Measurements from ENCODE around the gene IFT43.
A peak's percentile ranks its signal among the peaks of the same experiment; 100 is the strongest.

The IFT43 gene

GRCh38 chr14:76081642-76082041, 96.1 kb downstream of the IFT43 start:
- DNase-seq (ENCODE audit: low read depth): no peak

- DNase-seq (ENCODE audit: low read depth): no peak
Measured at GRCh38 chr14:76083796-76084765, 98.5 kb downstream of the IFT43 start.

- DNase-seq (ENCODE audit: low read depth): no peak
Measured at GRCh38 chr14:76085358-76085757, 99.8 kb downstream of the IFT43 start.

- no peak for DNase-seq (ENCODE audit: low read depth)
Measured at GRCh38 chr14:76086636-76087035, 101.1 kb downstream of the IFT43 start.

GRCh38 chr14:76088326-76088725, 102.8 kb downstream of the IFT43 start:
- DNase-seq (ENCODE audit: low read depth): no peak

- no peak for DNase-seq (ENCODE audit: low read depth)
Measured at GRCh38 chr14:76088771-76089571, 103.4 kb downstream of the IFT43 start.

- no peak for DNase-seq (ENCODE audit: low read depth)
Measured at GRCh38 chr14:76089575-76089974, 104.0 kb downstream of the IFT43 start.

GRCh38 chr14:76090616-76091391, 105.2 kb downstream of the IFT43 start:
- DNase-seq (ENCODE audit: low read depth): peak; percentile 6

GRCh38 chr14:76093077-76093476, 107.5 kb downstream of the IFT43 start:
- no peak for DNase-seq (ENCODE audit: low read depth)

GRCh38 chr14:76096257-76096656, 110.7 kb downstream of the IFT43 start:
- no peak for DNase-seq (ENCODE audit: low read depth)

- no peak for DNase-seq (ENCODE audit: low read depth)
Measured at GRCh38 chr14:76097547-76097946, 112.0 kb downstream of the IFT43 start.

GRCh38 chr14:76098047-76098446, 112.5 kb downstream of the IFT43 start:
- no peak for DNase-seq (ENCODE audit: low read depth)

GRCh38 chr14:76098916-76099675, 113.5 kb downstream of the IFT43 start:
- DNase-seq (ENCODE audit: low read depth): no peak

GRCh38 chr14:76100236-76100635, 114.7 kb downstream of the IFT43 start:
- DNase-seq (ENCODE audit: low read depth): no peak

GRCh38 chr14:76101391-76102379, 116.1 kb downstream of the IFT43 start:
- DNase-seq (ENCODE audit: low read depth): no peak

GRCh38 chr14:76104802-76105355, 119.3 kb downstream of the IFT43 start:
- DNase-seq (ENCODE audit: low read depth): no peak

GRCh38 chr14:76106188-76106587, 120.6 kb downstream of the IFT43 start:
- DNase-seq (ENCODE audit: low read depth): no peak

GRCh38 chr14:76109087-76109880, 123.7 kb downstream of the IFT43 start:
- DNase-seq (ENCODE audit: low read depth): no peak
